GM12872 (cell line): Measurements from ENCODE around the gene P4HA2.

Experiments used
- CTCF ChIP-seq: IDR thresholded peaks from 3 replicates; pipeline ENCODE4 v1.5.1; 2011; ENCODE audit warnings: low read depth, mild to moderate bottlenecking, low read length, moderate library complexity; ENCODE audit not compliant: insufficient read depth

The P4HA2 gene

GRCh38 chr5:132224716-132225115, 2.9 kb downstream of the P4HA2 start:
- TF ChIP-seq CTCF: no peak

- TF ChIP-seq CTCF: no peak
Measured at GRCh38 chr5:132223861-132224260, 3.8 kb downstream of the P4HA2 start.

GRCh38 chr5:132222649-132223038, 5.0 kb downstream of the P4HA2 start:
- no peak for TF ChIP-seq CTCF

GRCh38 chr5:132221781-132222648, 5.6 kb downstream of the P4HA2 start:
- no peak for TF ChIP-seq CTCF

- no peak for TF ChIP-seq CTCF
Measured at GRCh38 chr5:132220491-132220890, 7.2 kb downstream of the P4HA2 start.

GRCh38 chr5:132219981-132220380, 7.7 kb downstream of the P4HA2 start:
- no peak for TF ChIP-seq CTCF

GRCh38 chr5:132219289-132219970, 8.2 kb downstream of the P4HA2 start:
- no peak for TF ChIP-seq CTCF
